Activated CD8-positive, alpha-beta memory T cell treated with anti-CD3 and anti-CD28 coated beads for 36 hours (primary cell): ENCODE results near the gene GMDS. TPM values are rescaled to one million over a fixed set of nuclear protein-coding genes. Genes with fewer than 3 reads are reported as not detected.

Experiments used
- CTCF ChIA-PET: fragments of 350-600 bp; sonication (Branson Sonifier 250); formaldehyde crosslinking; loops from one replicate; lab custom pipeline; 2021; ENCODE audit warnings: antibody characterized with exemption; lab: Charles Lee
- POLR2A ChIA-PET: fragments of 350-600 bp; sonication (Branson Sonifier 250); formaldehyde crosslinking; loops from one replicate; lab custom pipeline; 2021; ENCODE audit warnings: antibody characterized with exemption; lab: Charles Lee
- total RNA-seq, 2 experiments: library from RNA; stranded (reverse); gene quantifications; one replicate each; pipeline ENCODE4 v1.2.3, GENCODE V29; 2021

Gene GMDS
- total RNA-seq, 2 experiments from 2014 or later: 36.0 to 37.1 TPM

DNA sequence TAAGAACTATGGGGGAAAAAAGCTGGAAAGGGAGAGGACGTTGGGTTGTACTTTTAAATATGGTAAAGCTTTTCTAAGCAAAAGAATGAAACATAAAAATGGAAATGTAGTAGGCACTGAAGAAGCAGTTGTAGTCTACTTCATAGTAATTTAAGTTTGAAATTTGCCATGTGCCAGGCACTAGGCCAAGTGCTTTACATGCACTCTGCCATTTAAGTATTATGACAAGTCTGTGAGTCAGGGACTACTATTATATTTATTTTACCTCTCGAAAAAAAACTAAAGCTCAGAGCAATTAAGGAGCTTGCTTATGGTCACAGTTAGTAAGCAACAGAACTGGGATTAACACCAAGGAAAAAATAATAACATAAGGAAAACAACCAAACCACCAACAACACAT lies 257.8 kb downstream of the GMDS start:
- ChIA-PET POLR2A (no interaction called here), CTCF (interaction anchor here (0.7 kb wide), 1 partner anchor 29 kb away, joined by 4 read pairs; no protein-coding TSS in a partner anchor)

DNA sequence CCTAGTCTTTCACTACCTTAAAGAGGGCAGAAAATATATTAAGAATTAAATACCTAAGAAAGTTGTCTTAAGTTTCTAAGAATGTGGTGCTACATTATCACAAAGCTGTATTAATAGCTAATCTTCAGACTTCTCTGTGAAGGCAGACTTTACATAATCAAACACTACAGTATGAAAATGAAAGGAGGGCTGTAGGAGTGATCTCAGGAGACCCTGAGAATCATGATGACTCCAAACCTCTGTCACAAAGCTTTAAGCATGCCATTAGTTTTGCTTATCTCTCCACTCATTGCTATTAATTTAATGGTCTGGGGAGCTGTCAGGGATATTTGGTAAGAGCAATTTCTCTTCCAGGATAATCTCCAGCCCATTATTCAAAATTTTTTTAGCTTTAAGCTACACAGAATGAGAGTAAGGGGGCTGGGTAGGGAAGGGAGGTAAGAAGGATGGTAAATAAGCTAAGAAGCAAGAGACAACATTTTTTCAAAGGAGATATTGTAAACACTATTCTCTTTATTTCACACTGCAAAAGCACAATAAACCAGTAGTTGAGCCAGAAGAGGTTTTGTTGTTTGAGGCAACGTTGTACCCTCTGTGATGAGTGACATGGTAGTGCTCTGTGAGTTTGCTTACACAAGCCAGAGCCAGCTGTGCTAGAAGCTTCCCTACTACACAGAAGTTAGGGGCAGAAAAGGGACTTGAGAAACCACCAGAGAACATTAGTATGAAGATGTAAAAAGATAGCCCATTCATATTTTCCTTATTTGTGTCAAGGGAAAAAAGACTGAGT lies 258.8 kb downstream of the GMDS start:
- POLR2A ChIA-PET: no interaction called here
- CTCF ChIA-PET: no interaction called here

GRCh38 chr6:1984346-1984994 lies 260.9 kb downstream of the GMDS start:
- CTCF ChIA-PET: no interaction called here

GRCh38 chr6:1983850-1984249 lies 261.6 kb downstream of the GMDS start:
- POLR2A ChIA-PET: no interaction called here
- CTCF ChIA-PET: no interaction called here

More at GRCh38 chr6:1984346-1984994, 260.9 kb downstream of the GMDS start:
- POLR2A ChIA-PET: no interaction called here

DNA sequence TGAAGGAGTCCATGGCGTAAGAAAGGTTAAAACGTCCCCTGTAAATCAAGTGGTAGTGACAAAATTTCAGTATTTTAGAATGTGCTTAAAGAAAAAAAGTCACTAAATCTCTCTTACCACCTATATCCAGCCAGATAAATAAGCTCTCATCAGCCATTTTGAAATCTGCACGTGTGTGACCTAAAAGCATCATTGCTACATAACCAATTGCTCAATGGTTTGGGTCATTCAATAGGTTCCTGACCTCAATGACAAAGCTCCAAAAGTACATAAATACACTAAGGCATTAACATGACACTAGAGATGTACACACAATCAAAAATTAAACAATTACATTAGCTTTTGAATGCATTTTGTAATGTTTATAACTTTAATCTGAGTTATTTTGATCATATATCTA lies 272.4 kb downstream of the GMDS start:
- CTCF ChIA-PET: no interaction called here
- POLR2A ChIA-PET: no interaction called here

- ChIA-PET CTCF (no interaction called here), POLR2A (no interaction called here)
These were observed 273.8 kb downstream of the GMDS start for GRCh38 chr6:1971612-1972011.

- CTCF ChIA-PET: no interaction called here
- POLR2A ChIA-PET: no interaction called here
These were observed 275.2 kb downstream of the GMDS start for GRCh38 chr6:1970151-1970561.

DNA sequence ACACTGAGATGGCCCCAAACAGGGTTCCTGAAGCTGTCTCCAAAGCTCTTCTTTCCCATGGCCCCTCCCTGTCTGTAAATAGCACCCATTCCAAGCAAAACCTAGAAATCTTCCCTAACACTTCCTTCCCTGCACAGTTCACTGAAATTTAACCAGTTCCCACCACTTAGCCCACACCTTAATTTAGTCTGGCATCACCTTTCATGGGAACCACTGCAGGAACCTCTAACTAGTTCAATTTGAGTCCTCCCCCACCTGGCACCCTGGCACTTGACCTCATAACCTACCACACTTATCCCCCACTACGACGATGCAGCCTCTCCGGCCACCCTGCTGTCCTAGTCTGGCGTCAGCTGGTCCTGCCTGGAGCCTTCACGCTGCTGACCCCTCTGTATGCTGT lies 278.7 kb downstream of the GMDS start:
- ChIA-PET POLR2A (no interaction called here), CTCF (no interaction called here)

GRCh38 chr6:1965596-1966224 lies 279.7 kb downstream of the GMDS start:
- POLR2A ChIA-PET: no interaction called here
- CTCF ChIA-PET: no interaction called here

DNA sequence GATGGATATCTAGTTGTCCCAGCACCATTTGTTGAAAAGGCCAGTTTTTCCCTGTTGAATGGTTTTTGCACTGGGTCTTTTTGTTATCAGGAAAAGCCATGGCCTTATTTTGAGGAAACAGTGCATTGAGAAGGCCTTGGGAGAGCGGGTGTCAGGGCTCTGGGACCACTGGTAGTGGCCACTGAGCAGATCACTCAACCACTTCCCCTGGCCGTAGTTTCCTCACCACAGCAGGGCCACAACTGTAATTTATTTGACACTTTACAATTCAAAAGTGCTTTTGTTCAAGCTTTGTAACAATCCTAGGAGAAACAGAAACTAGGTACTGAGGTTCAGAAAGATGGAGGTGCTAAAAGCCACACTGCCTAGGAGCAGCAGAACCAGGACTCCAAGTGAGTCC lies 281.8 kb downstream of the GMDS start:
- ChIA-PET POLR2A (no interaction called here), CTCF (interaction anchor here (0.7 kb wide), 1 partner anchor 224 kb away, joined by 3 read pairs; no protein-coding TSS in a partner anchor)

DNA sequence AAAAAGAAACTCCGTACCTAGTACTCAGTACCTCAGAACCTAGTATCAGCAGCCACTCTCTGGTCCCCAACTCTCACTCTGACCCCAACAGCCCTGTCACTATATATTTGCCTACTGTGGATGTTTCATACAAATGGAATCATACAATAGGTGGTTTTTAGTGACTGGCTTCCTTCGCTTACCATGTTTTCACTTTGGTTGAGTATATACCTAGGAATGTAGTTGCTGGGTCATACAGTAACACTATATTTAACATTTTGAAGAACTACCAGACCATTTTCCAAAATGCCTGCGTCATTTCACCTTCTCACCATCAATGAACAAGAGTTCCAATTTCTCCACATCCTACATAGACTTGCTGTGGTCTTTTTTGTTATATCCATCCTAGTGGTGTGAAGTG lies 283.2 kb downstream of the GMDS start:
- POLR2A ChIA-PET: no interaction called here

DNA sequence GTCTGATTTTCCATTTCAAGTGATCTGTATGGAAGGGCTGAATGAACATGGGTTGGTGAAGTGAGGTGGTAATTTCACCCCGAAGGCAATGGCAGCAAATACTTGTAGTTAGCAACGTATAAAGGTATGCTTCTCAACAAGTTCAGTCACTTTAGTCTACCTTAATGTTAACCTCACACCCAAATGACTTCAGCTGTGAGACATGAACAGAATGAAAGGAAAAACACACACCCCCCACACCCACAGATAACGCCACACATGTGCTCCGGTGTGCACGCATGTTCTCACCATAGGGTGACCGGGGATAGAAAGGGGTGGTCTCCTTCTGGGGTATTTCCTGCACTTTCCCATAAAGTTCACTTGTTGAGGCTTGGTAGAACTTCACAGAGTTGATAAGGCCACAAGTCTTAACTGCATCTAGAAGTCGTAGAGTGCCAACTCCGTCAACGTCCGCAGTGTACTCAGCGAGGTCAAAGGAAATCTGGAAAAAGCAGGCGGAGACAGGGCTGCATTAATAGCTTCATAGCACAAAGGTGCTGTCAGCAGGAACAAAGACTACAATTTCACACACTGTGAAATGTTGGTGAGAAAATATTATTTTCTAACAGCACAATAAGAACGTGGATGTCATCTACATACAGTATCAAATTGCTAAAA lies 284.8 kb downstream of the GMDS start:
- ChIA-PET POLR2A (no interaction called here), CTCF (no interaction called here)

More for the DNA sequence above, 283.2 kb downstream of the GMDS start:
- CTCF ChIA-PET: no interaction called here

DNA sequence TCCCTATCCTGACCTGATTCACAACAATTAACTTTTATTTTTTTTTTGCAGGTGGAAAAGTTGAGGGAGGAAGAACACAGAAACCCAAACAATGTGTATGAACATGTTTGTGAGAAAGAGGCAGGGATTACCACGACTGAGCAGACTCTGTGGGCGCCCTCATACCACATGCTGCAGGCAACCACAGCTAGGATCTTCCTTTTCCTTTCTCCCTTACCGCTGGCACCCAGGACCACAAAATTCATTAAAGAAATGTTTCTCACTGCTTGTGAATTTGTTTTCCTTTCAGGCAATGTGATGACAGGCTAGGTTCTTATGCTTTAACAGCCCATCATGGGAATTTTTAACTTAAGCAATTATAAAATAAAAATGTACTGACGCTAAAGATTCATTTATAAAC lies 287.1 kb downstream of the GMDS start:
- CTCF ChIA-PET: no interaction called here
- POLR2A ChIA-PET: no interaction called here

GRCh38 chr6:1957746-1958145 lies 287.7 kb downstream of the GMDS start:
- ChIA-PET CTCF (no interaction called here), POLR2A (no interaction called here)

DNA sequence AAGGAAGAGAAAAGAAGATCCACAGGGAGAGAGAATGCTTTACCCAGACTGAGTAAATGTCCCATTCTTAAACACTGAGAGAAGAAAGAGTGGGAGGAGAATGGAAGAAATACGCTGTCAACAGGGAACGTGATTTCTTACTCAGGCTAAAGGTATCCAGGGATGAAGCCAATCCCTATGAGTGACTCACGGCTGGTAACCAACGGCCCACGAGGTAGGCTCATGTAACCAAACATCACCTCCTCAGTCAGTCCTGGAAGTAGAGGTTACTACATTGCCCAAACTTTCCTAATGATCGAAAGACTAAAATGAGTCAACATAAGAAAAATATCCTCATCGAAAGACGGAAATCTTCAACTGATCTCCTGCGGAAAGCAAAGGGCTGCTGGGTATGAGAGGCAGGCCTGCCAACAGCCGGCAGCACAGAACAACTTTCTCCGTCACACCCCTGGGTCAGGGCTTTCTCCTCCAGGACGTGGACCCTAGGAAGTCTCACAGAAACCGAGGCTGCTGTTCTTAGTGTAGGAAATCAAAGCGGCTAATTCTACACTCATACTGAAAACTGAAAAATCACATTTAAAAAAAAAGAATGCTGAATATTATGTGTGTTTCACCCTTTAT lies 292.6 kb downstream of the GMDS start:
- CTCF ChIA-PET: no interaction called here
- POLR2A ChIA-PET: no interaction called here

GRCh38 chr6:1950631-1951030 lies 294.8 kb downstream of the GMDS start:
- POLR2A ChIA-PET: no interaction called here
- CTCF ChIA-PET: no interaction called here

DNA sequence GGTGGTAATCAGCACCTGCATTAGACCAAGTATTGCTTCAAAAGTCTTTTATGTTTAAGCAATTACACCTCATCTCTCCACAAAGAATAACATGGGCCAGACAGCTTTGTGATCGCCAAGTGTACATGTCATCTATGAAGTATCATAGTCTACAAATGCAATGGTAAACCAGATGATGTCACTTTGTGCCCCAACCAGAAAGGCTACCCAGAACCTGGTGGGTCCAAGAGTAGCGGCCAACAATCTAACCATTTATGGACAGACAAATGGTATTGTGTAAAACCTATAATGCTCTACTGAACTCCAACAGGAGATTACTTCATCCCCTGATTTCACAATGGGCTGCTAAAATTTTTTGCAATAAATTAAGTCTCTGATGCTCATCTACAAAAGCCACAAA lies 295.9 kb downstream of the GMDS start:
- POLR2A ChIA-PET: no interaction called here
- CTCF ChIA-PET: no interaction called here

- ChIA-PET CTCF (no interaction called here), POLR2A (no interaction called here)
These were observed 297.5 kb downstream of the GMDS start for GRCh38 chr6:1947922-1948321.

DNA sequence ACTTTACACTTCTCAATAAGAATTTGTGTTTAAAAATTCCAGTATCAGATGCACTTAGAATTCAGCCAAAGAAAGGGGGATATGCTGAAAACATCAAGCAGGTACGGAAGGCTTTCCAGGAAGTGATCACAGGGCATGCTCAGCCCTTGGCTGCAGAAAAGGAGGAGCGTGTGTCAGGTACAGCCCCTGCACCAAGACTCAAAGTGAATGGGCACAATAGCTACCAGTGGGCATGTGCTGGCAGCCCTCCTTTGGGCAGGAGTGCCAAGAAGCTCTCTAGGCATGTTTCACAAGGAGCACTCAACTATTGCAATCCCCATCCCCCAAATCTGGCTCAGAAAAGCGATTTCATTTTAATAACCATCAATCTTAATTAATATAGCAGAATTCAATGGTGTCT lies 298.8 kb downstream of the GMDS start:
- ChIA-PET CTCF (no interaction called here), POLR2A (no interaction called here)
